GM18909 (cell line): ENCODE data around the gene PAPSS1.

Experiments
- ATAC-seq: cut with Tn5 transposase; IDR thresholded peaks from one replicate; pipeline ENCODE4 v1.9.1; 2021; ENCODE audit warnings: mild to moderate bottlenecking; ENCODE audit not compliant: unreplicated experiment, poor library complexity

The PAPSS1 gene

DNA sequence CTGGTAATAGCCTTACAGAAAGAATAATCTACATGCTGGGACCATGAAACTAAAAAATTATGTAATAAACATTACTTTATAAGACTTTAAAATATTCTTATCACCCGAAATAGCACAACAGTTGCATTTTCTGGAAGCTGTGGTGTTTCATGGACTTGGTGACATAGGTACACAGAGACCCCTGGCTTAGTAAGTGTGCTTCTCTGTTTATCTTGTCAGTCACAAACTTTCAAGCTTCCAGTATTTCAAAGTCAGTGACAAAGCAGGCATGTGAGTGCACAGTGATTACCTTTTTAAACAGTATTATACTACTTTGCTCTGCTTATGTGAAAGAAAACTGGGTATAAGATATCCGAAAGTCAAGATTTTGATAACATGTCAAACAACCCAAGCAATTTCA, 84.3 kb downstream of the PAPSS1 start:
- no peak for ATAC-seq

DNA sequence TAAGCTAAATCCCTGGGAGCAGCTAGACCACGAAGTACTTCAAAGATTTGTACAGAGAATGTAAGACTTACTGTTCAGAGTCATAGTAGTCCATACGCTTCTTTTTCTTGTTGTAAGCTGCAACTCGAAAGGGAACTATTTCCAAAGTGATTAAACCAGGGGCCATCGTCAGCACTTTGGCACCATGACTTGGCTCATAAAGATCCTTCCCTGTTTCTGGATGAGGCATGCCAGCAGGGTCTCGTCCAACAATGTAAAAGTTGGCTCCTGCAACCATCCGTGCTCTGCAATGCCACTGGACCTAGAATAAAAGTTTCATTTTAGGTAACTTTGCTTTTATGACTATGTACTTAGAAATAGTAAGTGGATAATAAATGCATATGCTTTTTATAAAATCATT, 88.5 kb downstream of the PAPSS1 start:
- no peak for ATAC-seq

DNA sequence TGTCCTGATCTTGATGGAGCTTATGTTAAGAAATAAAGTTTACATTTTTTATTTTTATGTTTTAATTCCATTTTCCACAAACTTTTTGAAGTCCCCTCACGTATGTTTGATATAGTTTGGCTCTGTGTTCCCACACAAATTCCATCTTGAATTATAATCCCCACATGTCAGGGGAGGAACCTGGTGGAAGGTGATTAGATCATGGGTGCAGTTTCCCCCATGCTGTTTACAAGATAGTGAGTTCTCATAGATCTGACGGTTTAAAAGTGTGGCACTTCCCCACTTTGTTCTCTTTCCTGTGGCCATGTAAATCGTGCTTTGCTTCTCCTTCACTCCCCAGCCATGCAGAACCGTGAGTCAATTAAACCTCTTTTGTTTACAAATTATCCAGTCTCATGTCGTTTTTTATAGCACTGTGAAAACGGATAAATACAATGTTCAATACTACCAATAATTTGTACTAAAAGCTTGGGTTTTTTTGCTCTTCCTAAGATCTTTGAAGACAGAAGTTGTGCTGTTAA, 89.8 kb downstream of the PAPSS1 start:
- no peak for ATAC-seq

DNA sequence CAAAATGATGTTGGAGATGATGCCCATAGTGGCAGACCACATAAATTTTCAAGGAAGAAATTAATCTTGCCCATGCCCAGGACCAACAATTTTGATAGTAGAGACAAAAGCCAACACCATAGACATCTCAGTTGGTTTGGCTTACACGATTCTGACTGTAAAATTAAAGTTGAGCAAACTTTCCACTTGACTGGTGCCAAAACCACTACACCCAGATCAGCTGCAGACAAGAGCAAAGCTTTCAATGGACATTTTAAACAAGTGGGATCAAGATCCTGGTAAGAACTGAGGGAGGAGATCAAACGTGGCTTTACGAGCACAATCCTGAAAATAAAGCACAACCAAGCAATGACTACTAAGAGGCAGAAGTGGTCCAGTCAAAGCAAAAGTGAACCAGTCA, 90.7 kb downstream of the PAPSS1 start:
- ATAC-seq = no peak

DNA sequence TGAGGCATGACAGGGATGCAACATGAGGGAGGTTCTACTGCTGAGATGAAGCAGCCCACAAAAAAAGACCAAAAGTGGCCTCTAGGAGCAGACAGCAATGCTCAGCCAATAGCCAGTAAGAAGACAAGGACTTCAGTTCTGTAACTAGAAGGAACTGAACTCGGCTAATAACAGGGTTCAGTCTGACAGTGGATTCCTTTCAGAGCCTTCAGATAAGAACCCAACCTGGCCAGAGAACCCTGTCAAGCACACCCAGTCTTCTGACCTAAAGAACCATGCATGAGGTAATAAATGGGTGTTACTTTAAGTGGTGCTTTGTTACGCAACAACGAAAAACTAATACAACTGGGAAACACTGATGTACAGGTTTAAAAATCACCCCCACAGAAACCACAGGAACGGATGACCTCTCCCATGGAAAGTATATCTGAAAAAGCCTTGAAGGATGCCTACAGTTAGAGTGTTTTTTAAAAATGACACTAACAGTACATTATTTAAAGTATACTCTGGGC, 94.6 kb downstream of the PAPSS1 start:
- no peak for ATAC-seq

DNA sequence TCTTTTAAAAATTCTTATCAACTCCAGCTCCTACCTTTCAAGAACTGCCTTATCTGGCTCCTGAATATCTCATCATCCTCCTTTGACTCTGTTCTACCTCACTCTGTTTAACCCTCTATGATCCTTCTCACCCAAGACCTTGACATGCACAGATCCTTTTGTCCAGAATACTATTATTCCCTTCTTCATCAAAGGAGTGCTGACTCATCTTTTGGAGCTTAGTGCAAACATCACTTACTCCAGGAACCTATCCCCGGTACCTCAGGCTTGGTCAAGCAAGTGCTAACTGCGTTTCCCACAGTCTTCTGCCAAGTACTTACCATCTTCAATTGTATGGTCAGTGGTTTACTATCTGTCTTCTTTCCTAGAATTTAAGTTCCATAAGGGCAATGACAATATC, 96.0 kb downstream of the PAPSS1 start:
- ATAC-seq = no peak

DNA sequence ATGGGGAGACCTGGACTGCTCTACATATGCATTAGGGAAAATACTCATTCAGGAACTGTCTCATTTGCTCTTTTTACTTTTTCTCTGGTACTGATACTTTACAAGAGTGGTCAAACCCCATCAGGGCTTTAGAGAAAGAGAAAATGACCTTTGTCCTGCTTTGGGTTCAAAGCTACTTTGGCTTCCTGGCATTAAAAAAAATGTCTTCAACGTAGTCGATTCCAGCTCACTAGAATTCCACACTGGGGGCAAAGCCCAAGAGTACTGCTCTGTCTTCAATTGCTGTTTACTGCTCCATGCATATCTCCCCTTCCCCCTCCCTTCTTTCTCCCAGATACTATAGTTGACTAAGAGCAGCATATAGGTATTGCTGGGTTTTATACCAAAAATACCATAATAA, 98.0 kb downstream of the PAPSS1 start:
- no peak for ATAC-seq

DNA sequence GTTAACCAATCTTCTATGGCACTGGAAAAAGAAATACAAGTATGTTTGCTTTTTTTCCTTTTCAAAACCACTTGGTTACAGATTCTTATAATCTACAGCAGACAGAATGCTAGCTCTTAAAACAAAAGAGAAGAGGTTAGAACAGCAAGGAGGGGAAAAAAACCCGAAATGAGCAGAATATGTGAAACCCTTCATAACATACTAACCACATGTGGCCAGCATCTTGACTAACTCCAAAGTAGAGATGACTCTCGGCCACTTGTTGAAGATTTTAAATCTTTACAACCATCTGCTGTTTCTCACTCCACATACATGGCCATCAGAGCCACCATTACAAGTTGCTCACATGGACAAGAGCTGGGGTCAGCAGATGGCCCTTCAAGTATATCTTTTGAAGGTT, 100.3 kb downstream of the PAPSS1 start:
- ATAC-seq = no peak

DNA sequence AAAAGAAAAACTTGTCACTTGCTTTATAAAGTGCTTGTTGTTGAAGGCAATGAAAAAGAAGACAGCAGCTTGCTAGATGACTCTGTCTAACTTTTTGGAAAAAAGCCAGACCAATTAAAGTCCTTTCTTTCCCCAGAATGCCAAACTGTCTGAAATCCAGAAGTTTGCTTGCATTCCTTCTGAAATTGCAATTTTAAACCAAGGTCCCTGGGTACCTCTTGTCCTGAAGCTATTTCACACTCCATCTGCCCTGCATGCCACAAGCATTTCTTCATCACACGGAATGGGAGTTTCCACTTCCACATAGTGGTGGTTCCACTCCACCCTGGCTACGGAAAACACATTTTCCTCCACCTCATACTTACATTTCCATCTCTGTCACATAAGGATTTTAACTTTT, 101.0 kb downstream of the PAPSS1 start:
- no peak for ATAC-seq

DNA sequence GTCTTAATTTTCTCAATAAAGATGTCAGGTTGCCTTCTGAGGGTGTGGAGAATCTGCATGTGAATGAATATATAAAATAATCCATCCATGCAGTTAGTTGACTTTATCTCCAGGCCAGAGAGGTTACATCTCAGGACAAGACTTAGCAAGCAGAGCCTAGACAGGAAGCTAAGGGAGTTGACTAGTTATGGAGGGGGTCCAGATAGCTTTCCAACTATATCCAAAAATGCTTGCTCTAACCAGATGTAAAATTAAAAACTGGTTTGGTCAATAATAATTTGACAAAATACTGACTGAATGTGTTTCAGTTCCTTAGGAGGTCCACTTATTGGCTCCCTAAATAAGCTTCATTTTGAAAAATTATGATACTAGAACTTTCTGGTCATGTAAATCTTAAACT, 101.4 kb downstream of the PAPSS1 start:
- no peak for ATAC-seq

DNA sequence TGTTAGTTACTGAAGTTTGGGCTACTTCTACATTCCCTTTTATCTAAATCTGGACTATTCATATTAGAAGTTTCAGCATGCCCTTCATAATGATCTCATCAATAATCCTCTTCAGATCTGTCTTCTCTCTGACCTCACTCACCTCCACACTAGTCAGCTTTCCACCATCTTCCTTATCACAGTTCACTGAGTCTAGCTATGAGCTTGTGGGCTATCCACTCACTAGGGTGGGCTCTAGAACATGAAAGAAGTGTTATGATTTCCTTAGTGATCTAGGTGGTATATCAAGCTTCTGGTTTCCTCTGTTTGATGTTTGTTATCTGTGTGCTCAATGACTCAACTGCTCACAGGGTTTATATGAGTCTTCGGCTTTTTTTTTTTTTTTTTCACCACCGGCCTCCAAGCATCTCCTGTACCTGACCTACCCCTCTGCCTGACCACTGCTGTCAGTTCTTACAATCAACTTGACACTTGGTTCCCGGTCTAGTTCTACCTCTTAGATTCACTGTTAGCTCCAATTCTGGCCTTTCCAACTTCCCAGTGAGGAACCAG, 103.1 kb downstream of the PAPSS1 start:
- no peak for ATAC-seq

DNA sequence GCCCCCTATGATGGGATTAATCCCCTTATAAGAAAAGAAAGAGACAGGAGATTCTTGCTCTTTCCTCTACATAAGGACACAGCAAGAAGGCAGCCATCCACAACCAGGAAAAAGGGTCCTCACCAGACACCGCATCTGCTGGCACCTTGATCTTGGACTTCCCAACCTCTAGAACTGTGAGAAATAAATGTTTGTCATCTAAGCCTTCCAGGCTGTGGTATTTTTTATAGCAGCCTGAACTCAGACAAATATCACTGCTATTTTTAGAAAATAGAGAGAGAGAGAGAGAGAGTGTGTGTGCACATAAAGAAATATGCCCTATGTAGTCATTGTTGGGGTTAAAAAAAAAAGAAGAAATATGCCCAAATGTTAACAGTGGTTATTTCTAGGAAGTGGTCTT, 104.2 kb downstream of the PAPSS1 start:
- no peak for ATAC-seq

DNA sequence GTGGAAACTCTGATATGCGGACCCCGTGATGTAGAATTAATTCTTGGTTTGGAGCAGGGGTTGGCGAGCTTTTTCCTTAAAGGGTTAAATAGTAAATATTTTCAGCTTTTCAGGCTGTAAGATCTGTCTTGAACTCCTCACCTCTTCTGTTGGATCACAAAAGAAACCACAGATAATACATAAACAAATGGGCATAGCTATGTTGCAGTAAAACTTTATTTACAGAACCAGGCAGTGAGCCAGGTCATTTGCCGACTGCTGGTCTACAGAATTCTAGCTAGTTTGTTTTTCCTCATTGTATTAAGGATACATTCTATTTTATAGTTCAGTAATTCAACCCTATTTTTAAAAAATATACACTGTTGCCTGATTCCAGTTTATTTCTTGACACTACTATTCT, 116.6 kb downstream of the PAPSS1 start:
- ATAC-seq = no peak

DNA sequence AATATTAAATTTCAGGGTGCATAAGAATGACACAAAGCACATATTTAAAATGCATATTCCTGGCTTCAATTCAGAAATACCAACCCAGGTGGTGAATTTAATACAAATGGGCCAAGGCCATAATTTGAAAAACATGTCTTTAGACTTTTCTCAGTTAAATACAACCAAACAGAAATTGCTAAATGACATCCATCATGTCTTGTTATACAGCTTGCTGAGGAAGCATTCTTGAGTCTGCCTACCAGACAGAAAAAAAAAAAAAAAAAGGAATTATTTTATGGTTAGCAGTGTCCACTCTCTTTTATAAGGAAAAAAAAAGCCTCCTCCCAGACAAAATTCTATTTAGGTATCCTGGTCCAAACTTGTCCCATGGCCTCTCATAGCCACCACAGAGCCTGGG, 119.1 kb downstream of the PAPSS1 start:
- ATAC-seq = no peak

DNA sequence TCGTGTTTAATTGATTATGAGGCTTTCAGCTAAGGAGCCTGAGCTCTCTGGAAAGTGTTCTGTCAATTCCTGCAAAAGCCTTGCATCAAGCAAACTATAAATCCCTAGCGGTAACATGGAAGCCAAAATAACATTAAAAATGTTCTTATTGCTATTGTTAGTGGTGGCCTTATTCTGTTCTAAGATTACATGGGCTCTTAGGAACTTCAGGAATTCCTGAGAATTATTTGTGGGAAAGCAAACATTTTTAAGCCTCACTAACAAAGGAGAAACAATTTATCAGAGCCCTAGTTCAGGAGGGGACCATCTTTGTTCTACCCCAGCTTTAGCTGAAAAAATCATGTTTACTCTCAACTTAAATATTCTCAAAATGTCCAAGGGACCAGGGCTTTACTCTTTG, 119.6 kb downstream of the PAPSS1 start:
- ATAC-seq = no peak

DNA sequence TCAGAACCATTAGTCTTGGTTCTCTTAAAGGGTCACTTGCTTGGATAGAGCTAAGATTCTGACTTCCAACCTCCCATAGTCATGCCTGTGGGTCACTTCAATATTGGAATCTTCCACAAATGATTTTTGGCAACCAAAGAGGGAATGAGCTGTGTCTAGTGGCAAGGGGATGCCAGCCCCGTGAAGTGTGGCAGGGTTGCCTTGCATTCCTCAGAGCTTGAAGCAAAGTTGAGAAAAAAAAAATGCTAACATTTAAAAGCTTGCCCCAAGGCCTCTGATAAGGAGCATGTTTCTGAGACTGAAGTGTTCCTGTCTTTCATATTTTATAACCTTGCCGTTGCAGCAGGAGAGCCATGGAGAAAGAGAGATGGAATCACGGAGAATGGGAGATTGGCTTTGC, 120.2 kb downstream of the PAPSS1 start:
- ATAC-seq = no peak

DNA sequence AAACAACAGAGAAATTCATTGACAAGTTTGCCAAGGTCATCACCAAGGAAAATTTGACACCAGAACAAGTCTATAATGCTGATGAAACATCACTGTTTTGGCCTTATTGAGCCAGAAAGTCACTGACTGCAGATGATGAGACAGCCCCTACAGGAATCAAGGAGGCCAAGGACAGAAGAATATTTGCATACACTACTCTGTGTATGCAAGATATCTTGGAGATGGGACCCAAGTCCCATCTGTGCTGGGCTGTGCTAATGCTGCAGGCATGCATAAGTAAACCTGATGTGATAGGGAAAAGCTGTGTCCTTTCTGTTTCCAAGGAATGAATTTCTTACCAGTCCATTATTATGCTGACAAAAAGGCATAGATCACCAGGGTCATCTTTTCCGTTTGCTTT, 126.8 kb downstream of the PAPSS1 start:
- ATAC-seq = no peak

DNA sequence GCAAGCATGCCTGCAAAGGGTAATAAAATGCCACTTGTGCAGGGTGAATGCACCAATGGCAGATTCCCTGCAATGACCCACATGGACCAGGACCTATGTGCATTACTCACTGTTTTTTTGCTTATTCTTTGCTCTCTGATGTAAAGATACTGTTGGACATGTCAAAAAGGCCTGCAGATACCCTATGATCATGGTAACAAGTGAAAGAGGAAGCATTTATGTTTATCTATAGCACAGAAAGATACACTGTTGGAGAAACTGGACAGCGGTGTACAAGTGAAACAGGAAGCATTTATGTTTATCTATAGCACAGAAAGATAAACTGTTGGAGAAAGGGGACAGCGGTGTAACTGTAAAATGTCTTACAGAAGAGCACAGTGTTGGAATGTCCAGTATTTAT, 127.5 kb downstream of the PAPSS1 start:
- ATAC-seq = peak; percentile 89

DNA sequence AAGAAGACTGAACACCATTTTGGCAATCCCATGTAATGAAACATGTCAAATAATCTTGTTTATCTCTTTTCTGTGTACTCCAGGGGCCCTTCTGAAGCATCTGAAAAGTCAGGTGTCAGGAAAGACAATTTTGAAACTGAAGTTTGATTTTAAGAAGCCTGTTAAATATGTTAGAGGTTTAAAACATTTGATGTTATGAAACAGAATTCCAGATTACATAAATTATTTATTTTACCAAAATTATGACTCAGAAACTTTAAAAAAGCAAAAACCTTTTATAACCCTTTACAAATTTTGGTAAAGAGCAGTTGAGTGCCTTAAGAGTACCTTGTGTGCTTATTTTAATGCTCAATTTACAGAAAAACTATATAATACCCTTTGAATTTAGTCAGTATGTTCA, 130.8 kb downstream of the PAPSS1 start:
- ATAC-seq = no peak

DNA sequence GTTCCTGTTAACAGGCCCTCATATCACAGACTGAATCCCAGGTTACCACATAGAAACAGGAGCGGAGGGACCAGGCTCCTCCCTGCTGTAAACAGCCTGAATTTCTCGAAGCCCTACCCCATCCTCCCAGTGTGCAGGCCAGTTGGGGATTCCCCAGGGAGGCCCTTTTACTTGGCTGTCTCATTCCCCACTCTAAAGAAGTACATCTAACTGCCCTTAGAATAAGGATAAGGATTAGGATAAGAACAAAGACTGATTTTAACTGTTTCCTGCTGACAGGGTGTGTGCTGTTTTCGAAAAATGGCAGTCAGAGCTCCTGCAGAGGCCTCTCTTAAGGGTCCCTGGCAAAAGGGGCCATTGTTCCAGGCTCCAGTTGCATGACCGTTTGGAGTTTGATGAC, 133.7 kb downstream of the PAPSS1 start:
- no peak for ATAC-seq

DNA sequence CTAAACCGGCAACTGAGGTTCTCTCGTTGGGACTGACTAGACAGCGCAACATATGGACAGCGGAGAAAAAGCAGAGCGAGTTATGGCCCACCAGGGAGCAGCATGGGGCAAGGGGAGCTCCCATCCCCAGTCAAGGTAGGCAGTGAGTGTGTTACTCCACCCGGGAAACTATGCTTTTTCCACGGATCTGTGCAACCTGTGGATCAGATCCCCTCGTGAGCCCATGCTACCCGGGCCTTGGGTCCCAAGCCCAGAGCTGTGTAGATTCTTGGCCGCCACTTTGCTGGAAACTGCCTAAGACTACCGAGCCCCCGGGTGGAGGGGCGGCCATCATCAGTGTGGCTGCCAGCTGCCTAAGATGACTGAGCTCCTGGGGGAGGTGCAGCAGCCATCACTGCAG, 140.9 kb downstream of the PAPSS1 start:
- no peak for ATAC-seq

DNA sequence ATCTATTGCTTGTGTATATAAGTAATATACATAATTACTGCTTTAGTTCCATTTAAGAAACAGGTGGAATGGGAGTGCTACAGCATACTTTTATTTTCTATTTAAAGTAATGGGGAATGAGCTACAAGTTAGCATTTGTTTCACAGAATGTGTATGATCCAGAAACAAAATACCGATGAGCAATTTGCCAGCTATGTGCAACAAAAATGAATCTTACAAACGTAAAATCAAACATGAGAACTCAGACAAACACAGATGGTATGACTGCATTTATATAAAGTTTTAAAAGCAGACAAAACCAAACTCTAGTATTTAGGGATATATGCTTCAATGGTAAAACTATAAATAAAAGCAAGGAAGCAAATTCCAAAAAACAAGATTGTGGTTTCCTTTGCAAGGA, 141.7 kb downstream of the PAPSS1 start:
- no peak for ATAC-seq

DNA sequence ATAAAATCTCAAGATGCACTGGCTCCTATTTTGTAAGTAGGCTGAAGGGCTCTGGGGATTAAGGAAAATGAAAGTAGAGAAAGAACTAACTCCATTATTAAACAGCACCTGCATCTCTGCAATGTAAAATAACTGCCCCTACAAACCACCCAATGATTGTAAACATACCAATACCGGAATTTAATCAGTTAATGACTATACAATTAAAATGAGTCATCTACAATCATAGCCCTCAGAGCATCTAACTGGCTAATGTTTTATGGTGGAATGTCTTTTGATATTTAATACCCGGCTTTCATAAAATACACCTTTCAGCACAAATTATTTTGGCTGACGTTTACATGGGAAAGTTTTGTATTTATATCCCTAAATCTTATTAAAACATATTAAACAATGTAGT, 142.3 kb downstream of the PAPSS1 start:
- no peak for ATAC-seq
